SH-SY5Y (cell line): ENCODE measurements around the gene SERINC5.

Source experiments
- GATA2 ChIP-seq: IDR thresholded peaks from 2 replicates; pipeline ENCODE4 v1.6.1; 2011; ENCODE audit warnings: mild to moderate bottlenecking, low read depth, low read length
- GATA3 ChIP-seq: IDR thresholded peaks from 2 replicates; pipeline ENCODE4 v1.6.1; 2011; ENCODE audit warnings: low read depth, mild to moderate bottlenecking, low read length, moderate library complexity

Gene SERINC5

DNA sequence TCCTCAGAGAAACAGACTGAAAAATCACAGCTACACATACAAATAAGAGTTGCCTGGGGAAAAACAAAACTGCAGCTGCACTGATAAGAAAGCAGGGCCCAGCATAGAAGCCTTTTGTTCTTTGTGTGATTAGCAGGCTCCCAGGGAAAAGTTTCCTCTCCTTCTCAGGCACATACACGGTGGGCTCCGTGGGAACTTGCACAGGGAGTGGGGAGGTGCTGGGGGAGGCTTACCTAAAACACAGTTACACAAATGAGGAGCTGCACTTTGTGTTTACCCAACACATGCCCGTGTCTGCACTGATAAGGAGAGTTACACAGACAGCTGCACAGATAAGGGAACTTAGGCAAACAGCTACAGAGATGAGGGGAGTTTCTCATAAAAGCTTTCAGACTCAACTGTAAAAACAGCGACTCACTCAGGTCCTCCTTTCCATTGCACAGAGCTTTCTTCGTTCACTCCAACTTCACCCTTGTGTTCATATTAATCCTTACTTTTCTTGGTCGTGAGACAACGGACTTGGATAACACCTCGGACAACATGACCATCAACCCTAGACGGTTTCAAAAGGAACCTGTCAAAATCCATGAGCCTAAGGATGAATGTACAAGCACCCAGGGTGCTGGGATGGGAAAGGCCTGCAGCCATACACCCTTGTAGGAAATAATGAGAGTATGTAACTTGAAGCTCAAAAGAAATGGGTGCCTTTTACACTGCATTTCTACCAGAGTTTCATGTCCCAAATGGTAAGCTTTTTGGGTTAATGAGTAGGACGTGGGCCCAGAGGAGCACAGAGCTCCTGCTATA, 50.8 kb downstream of the SERINC5 start:
- TF ChIP-seq GATA3 (peak; percentile 75), GATA2 (peak; percentile 95)

DNA sequence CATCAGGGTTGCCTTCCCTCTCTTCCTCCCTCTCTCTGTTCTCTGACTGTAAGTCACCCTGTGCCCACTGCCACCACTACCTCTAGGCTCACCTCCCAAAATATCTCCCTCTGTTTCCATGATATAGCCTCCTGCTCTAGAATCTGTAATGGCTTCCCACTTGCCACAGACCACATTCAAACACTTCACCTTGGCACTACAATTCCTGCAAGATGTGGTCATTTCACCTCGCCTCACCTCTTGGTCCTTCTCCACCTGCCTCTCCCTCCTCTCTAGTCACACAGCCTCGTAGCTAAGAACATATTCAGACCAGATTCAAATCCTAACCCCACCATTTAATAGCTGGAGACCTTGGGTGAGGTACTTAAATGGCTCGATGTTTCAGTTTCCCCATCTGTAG, 56.9 kb downstream of the SERINC5 start:
- TF ChIP-seq GATA2, result no peak
- no peak for TF ChIP-seq GATA3

DNA sequence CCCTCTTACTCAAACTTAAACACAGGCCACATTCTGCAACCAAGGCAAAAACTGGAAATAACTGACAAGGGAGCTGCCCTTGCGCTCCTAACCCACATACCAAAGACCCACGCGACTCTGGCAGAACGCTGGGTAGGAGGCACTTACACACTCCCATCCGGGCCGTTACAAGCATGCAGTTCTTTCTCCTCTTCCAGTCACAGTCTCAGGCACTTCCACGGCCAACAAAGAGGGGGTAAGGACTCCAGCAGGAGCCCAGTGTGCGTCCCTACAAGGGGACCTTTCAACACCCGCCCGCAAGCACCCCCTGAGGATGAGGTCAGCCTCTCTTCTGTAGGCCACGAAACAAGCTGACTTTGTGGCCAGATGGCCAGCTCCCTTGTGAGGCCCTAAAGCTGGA, 57.4 kb downstream of the SERINC5 start:
- TF ChIP-seq GATA3, result no peak
- no peak for TF ChIP-seq GATA2

DNA sequence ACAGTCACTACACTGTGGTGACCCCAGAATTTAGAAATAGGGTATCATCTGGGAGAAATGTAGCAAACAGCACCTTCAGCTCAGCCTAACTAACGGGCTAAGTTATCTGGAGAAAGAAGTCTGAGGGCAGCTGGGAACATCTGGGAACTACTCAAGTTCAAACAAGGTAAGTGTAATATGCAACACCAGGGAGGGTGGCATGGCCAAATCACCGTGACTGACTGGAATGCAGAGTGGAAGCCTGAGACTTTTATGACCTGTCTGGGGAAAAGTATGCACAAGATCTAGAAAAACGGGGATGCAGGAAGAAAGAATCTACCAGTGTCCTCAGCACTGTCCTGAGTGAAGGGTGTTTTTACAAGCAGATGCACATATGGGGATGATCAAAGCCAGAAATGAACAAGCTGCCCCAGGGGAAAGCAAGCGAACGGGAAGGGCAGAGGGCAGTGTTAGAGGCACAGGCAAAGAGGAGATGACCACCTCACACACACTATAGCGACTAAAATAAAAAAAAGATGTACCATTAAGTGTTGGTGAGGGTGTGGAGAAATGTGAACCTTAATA, 59.9 kb downstream of the SERINC5 start:
- no peak for TF ChIP-seq GATA2
- TF ChIP-seq GATA3, result no peak

DNA sequence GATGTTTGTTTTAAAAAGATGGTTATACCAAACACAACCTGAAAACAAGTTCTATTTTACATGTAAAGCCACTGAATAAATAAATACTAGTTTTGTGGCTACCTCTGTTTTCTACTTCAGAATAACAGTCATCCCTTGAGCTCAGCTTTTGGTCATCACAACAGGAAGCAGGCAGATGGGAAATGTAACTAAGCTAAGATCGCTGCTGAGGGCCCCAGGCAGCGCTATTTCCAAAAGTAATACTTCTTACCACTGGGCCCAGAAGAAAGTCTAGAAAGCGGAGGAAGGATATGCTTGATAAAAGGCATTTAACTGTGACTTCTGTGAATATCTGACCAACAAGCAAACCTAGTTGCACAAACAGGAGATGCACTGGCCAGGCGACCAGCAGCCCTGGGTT, 61.4 kb downstream of the SERINC5 start:
- TF ChIP-seq GATA3 (no peak), GATA2 (no peak)

DNA sequence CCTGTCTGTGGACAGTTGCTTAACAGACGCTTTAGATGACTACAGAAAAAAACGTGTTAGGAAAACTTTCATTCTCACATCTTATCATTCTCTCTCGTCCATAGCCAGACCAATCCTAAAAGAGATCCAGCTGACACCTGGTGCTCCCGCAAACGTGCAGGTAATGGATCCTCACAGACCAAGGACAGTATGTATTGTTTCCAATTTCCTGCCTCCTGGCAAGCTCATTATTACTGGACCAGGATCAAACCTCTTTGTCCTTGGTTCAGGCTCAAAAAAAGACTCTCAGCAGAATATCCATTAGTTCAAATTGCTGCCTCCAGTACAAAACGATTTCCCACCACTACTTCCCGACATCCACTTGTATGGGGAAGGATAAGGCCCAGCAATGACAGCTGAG, 62.4 kb downstream of the SERINC5 start:
- TF ChIP-seq GATA3 (no peak), GATA2 (no peak)

DNA sequence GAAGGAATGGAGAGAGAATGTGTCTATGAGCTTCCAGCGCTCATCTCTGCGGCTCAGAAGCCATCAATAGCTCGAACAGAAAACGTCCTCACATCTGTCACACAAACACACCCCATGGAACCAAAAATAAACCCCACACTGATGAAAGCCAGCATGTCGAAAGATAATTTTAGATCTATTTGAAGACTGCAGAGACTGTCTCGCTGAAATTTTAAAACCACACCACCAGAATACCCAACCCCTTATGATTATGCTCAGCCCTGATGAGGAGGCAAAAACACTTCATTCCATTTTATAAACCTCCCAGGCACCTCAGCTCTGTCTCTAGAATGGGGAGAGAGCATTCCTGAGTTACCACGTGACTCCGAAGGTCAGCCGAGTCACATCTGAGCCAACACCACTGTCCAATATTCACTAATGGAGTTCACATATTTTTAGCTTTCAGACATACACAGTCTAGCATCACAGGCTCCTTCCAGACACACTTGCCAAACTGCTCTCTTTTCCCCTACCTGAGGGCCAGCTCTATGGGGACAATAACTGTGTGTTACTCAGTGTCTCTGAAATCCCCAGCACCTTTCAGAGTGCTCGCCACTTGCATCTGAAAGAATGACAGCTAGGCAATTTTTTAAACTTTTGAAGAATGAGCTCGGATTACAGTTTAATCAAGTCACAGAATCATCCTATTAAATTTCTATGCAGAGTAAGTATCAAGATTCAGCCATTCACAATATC, 63.2 kb downstream of the SERINC5 start:
- TF ChIP-seq GATA3 (no peak), GATA2 (no peak)

DNA sequence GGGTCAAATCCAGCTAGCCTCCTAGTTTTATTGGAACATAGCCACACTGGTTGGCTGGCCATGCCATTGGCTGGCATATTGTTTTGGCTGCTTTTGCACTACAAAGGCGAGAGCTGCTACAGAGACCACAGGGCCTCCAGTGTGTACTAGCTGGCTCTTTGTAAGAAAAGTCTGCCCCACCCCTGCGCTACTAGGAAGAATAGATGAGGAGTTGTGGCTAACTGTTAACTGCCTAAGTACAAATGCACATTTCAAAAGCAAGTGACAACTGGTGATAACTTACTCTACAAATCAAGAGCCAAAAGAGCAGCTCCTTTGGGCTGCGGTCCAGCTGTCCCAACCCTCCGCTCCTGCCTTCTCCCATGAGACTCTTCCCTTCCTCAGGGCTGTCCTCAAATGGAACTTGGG, 63.9 kb downstream of the SERINC5 start:
- TF ChIP-seq GATA3, result no peak
- no peak for TF ChIP-seq GATA2

DNA sequence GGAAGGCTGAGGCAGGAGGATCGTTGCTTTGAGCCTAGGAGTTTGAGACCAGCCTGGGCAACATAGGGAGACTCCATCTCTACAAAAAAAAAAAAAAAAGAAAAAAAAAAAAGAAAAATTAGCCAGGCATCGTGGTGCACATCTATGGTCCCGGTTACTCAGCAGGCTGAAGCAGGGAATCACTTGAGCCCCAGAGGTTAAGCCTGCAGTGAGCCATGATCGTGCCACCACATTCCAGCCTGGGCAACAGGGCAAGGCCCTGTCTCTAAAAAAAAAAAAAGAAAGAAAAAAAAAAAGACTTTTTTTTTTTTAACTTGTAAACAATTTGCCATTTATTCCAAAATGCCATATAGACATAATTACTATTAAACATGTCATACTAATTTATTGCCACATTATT, 64.5 kb downstream of the SERINC5 start:
- TF ChIP-seq GATA2, result no peak
- no peak for TF ChIP-seq GATA3

DNA sequence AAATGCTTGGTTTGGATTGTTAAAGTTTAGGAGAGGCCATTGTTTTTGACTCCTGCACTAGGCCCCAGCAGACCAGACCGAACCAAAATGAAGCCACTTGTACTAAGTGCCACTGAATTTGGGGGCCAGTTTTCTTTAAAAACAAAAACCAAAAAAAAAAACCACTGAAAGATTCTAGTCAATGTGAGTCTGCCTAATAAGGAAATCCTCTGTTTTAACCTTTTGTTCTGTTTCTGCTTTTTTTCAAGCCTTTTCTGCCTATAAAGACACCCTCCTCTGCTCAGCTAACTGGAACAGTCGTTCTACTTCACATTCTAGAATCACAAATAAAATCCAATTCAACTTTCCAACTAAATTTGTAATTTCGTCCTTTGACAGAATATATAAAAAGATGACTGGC, 64.9 kb downstream of the SERINC5 start:
- no peak for TF ChIP-seq GATA2

DNA sequence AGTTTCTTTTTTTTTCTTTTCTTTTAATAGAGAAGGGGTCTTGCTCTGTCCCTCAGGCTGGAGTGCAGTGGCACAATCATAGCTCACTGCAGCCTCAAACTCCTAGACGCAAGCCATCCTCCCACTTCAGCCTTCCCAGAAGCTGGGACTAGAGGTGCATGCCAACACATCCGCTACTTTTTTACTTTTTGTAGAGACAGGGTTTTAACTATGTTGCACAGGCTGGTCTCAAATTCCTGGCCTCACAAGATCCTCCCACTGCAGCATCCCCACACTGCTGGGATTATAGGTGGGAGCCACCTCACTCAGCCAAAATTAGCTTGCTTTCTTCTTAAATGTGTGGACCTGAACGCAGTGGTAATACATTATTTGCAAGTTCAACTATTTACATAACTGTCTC, 66.1 kb downstream of the SERINC5 start:
- TF ChIP-seq GATA2, result no peak
- no peak for TF ChIP-seq GATA3

DNA sequence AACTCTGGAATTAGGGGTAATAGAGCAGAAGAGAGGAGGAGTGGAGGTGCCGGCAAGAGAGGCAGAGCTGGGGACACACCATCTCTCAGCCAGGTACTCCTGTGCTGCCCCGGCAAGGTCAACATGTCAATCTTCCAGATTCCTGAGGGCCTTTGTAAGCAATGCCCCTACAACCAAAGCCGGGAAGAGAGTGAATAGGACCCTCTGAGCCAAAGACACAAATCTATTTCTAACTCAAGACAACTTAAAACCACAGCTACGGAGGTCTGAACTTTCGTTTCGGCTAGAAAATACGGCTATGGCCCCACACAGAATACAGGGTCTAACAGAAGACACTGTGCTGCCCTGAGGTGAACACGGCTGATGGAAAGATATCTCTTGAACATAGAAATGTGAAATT, 66.6 kb downstream of the SERINC5 start:
- TF ChIP-seq GATA3, result no peak
- TF ChIP-seq GATA2, result no peak

DNA sequence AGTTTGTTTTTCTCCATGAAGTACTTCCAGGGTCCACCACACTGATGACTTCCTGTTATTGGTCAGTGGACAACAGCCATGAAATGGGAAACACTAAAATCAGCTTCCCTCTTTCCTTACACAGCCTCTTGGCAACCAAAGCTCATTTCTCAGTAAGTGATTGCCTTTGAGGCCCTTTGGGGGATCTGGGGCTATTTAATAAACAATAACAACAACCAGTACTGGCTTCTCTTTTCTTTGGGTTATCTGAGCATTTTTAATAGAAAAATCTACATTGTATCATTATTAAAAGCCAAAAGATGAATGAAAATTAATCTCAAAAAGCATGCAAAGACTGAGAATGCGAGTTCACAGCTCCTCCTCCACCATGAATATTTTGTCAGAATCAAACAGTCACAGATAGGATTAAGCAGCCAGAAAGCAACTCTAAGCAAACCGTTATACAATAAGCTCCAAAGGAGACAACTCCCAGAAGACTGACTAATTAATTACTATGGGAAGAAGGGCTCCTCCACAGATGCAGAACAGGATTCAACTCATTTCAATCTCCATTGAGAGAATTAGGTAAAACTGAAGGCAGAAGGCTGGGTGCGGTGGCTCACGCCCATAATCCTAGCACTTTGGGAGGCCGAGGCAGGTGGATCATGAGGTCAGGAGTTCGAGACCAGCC, 68.3 kb downstream of the SERINC5 start:
- TF ChIP-seq GATA3 (no peak), GATA2 (no peak)

DNA sequence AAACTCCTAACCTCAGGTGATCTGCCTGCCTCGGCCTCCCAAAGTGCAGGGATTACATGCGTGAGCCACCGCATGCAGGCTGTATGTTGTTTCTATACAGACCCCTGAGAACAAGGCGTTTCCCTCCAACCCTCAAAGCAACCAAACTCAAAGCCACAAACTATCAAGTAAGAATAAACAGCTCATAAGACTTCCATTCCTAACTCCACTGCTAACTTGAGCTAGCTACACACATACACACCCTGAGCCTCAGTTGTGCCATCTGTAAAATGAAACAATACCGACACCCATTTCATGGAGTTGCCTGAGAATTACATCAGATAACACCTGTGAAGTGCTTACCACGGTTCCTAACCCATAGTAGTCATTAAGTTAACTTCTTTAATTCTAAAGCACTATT, 70.8 kb downstream of the SERINC5 start:
- TF ChIP-seq GATA3, result no peak
- TF ChIP-seq GATA2, result no peak
